K562 (cell line): ENCODE measurements around the gene ZBP1. TPM values are rescaled to one million over a fixed set of nuclear protein-coding genes. Genes with fewer than 3 reads are reported as not detected.

Experiments
- ATAC-seq: fragments of 200-7000 bp; cut with Tn5 transposase; 3 replicates; pipeline ENCODE4 v1.9.1; 2020; ENCODE audit warnings: moderate library complexity
- BruUV-seq: library from RNA; stranded (reverse); fragments of 400-500 nt; replicated peaks from 2 replicates; lab custom pipeline; 2021; lab: Mats Ljungman, UMichigan
- CTCF ChIA-PET: fragments of 300-600 bp; formaldehyde crosslinking; extraction: SDS; loops from one replicate; lab custom pipeline; 2021; ENCODE audit warnings: low intra/inter-chr PET ratio; lab: Yijun Ruan, JAX
- POLR2A ChIA-PET: fragments of 300-600, 350-650 bp; sonication (Branson Sonifier 250); formaldehyde crosslinking; extraction: SDS; loops from one replicate; lab custom pipeline; 2021; ENCODE audit warnings: antibody characterized with exemption, inconsistent platforms; lab: Yijun Ruan, JAX
- DNase-seq, 4 experiments: peaks; one replicate each; pipeline versions ENCODE4 v3.0.0 to v3.0.0-alpha.2; 2011 to 2018; ENCODE audit warnings: low spot score in 3 of 4, mixed read lengths in 3 of 4; ENCODE audit errors: extremely low read depth in 1 of 4
- FAIRE-seq: peaks from 2 replicates; lab custom pipeline; 2011; peaks lifted over from hg19 to GRCh38; lab: Jason Lieb, UNC
- H2AFZ ChIP-seq: 2 replicates; pipeline ENCODE4 v1.6.0; 2011; ENCODE audit warnings: low read depth, low read length, control low read depth, inconsistent platforms
- H3K27ac ChIP-seq: fragments of 200-600 bp; 3 replicates; pipeline ENCODE4 v1.8.0; 2011; ENCODE audit warnings: low read depth, mild to moderate bottlenecking, control low read depth, inconsistent platforms, low read length, moderate library complexity, mixed read lengths; ENCODE audit errors: extremely low read depth
- H3K27me3 ChIP-seq, 2 experiments: fragments of 300-600 bp in 1 of 2; 2 replicates in 1 of 2; 3 replicates in 1 of 2; pipeline versions ENCODE4 v1.6.0 to v1.8.0; 2011; ENCODE audit warnings: inconsistent platforms in 2 of 2, low read length in 2 of 2, mild to moderate bottlenecking in 1 of 2, mixed read lengths in 1 of 2, moderate library complexity in 1 of 2; ENCODE audit not compliant: control insufficient read depth in 2 of 2, insufficient read depth in 2 of 2
- H3K36me3 ChIP-seq: fragments of 300-600 bp; 3 replicates; pipeline ENCODE4 v1.8.0; 2011; ENCODE audit warnings: mild to moderate bottlenecking, low read length, inconsistent platforms; ENCODE audit not compliant: control insufficient read depth, insufficient read depth
- H3K4me1 ChIP-seq, 2 experiments: fragments of 200-600 bp in 1 of 2; replicated peaks in 1 of 2; 2 replicates in 1 of 2; 3 replicates in 1 of 2; pipeline versions ENCODE4 v1.5.1 to v1.8.0; 2011; ENCODE audit warnings: inconsistent platforms in 2 of 2, low read length in 2 of 2, mild to moderate bottlenecking in 1 of 2, mixed read lengths in 1 of 2, moderate library complexity in 1 of 2; ENCODE audit not compliant: control insufficient read depth in 2 of 2, insufficient read depth in 2 of 2
- H3K4me2 ChIP-seq: 2 replicates; pipeline ENCODE4 v1.6.1; 2011; ENCODE audit warnings: low read length, control low read depth, inconsistent platforms, mixed read lengths; ENCODE audit not compliant: insufficient read depth
- H3K4me3 ChIP-seq: fragments of 200-600 bp; sonication (generic), shearing (Covaris generic); 2 replicates; pipeline ENCODE4 v1.5.1; 2016; ENCODE audit warnings: control low read depth, inconsistent platforms
- H3K79me2 ChIP-seq: fragments of 200-600 bp; 3 replicates; pipeline ENCODE4 v1.8.0; 2011; ENCODE audit warnings: low read length, inconsistent platforms; ENCODE audit not compliant: control insufficient read depth, insufficient read depth
- H3K9ac ChIP-seq, 2 experiments: 2 replicates each; pipeline versions ENCODE4 v1.6.0 to v1.6.1; 2011; ENCODE audit warnings: low read depth in 2 of 2, low read length in 2 of 2, control low read depth in 1 of 2, inconsistent platforms in 1 of 2, mild to moderate bottlenecking in 1 of 2, mixed read lengths in 1 of 2; ENCODE audit not compliant: insufficient read depth in 1 of 2
- H3K9me1 ChIP-seq: one replicate; pipeline ENCODE4 v1.6.0; 2011; ENCODE audit warnings: inconsistent platforms, mild to moderate bottlenecking, low read length, moderate library complexity; ENCODE audit not compliant: control insufficient read depth, insufficient read depth
- H3K9me3 ChIP-seq: replicated peaks from 2 replicates; pipeline ENCODE4 v1.5.1; 2011; ENCODE audit warnings: low read depth, low read length, inconsistent platforms; ENCODE audit not compliant: control insufficient read depth, insufficient read depth
- H4K20me1 ChIP-seq: replicated peaks from 2 replicates; pipeline ENCODE4 v1.6.1; 2011; ENCODE audit warnings: low read length, inconsistent platforms, mixed read lengths; ENCODE audit not compliant: control insufficient read depth, insufficient read depth
- CEBPB ChIP-seq: fragments of 450-650 bp; IDR thresholded peaks from 2 replicates; pipeline ENCODE4 v1.6.1; 2016; ENCODE audit warnings: missing genetic modification characterization, missing compliant biosample characterization
- EHMT2 ChIP-seq: fragments of 450-650 bp; IDR thresholded peaks from 2 replicates; pipeline ENCODE4 v1.6.1; 2018; ENCODE audit warnings: antibody characterized with exemption
- ETV6 ChIP-seq, 3 experiments: fragments of 150-350 bp in 1 of 3; sonication (generic) in 1 of 3; formaldehyde crosslinking in 1 of 3; IDR thresholded peaks; 2 replicates each; pipeline versions ENCODE4 v1.6.1 to v1.8.0; 2014 to 2022; ENCODE audit warnings: borderline replicate concordance in 2 of 3, low read depth in 2 of 3, antibody characterized with exemption in 1 of 3, low read length in 1 of 3, mild to moderate bottlenecking in 1 of 3, missing genetic modification reagents in 1 of 3
- FOXP4 ChIP-seq: sonication (generic); formaldehyde crosslinking; IDR thresholded peaks from 2 replicates; pipeline ENCODE4 v1.8.0; 2022; ENCODE audit warnings: mild to moderate bottlenecking, missing genetic modification reagents, borderline replicate concordance
- GTF2A2 ChIP-seq: IDR thresholded peaks from 2 replicates; pipeline ENCODE4 v1.6.1; 2016; ENCODE audit warnings: mild to moderate bottlenecking, missing genetic modification characterization, missing compliant biosample characterization
- KDM1A ChIP-seq, 2 experiments: fragments of 450-650 bp; IDR thresholded peaks; 2 replicates each; pipeline ENCODE4 v1.6.1; 2016; ENCODE audit warnings: mild to moderate bottlenecking in 2 of 2
- KHSRP ChIP-seq: fragments of 450-650 bp; IDR thresholded peaks from 2 replicates; pipeline ENCODE4 v1.6.1; 2017
- L3MBTL2 ChIP-seq: fragments of 450-650 bp; IDR thresholded peaks from 2 replicates; pipeline ENCODE4 v1.6.1; 2016; ENCODE audit warnings: mild to moderate bottlenecking, moderate library complexity
- MAFF ChIP-seq: IDR thresholded peaks from 2 replicates; pipeline ENCODE4 v1.6.1; 2012; ENCODE audit warnings: low read length, improper control_type of control experiment
- MLLT1 ChIP-seq, 2 experiments: fragments of 450-650 bp; IDR thresholded peaks; 2 replicates each; pipeline ENCODE4 v1.6.1; 2016
- PRPF4 ChIP-seq: fragments of 200-400 bp; formaldehyde crosslinking; IDR thresholded peaks from one replicate; pipeline ENCODE4 v1.6.1; 2017; ENCODE audit warnings: low read length, low read depth, mild to moderate bottlenecking; ENCODE audit not compliant: insufficient read depth, poor library complexity, severe bottlenecking
- PTRF ChIP-seq: fragments of 450-650 bp; IDR thresholded peaks from 2 replicates; pipeline ENCODE4 v1.6.1; 2016; ENCODE audit warnings: mild to moderate bottlenecking, missing genetic modification characterization, missing compliant biosample characterization
- SPI1 ChIP-seq: IDR thresholded peaks from 2 replicates; pipeline ENCODE4 v1.6.1; 2011; ENCODE audit warnings: low read depth, low read length, control low read depth, borderline replicate concordance
- VEZF1 ChIP-seq: fragments of 200-800 bp; sonication (Bioruptor generic); IDR thresholded peaks from 2 replicates; pipeline ENCODE4 v1.6.1; 2017; ENCODE audit warnings: missing genetic modification characterization, missing compliant biosample characterization
- ZNF436 ChIP-seq: fragments of 250-450, 450-650 bp; sonication (Bioruptor Pico); formaldehyde crosslinking; IDR thresholded peaks from 2 replicates; pipeline ENCODE4 v1.7.0; 2020; ENCODE audit warnings: mild to moderate bottlenecking
- ZNF79 ChIP-seq: fragments of 250-450 bp; sonication (Bioruptor Pico); IDR thresholded peaks from 2 replicates; pipeline ENCODE4 v1.4.0; 2020; ENCODE audit warnings: low read depth, mild to moderate bottlenecking, moderate library complexity
- WGBS: fragments of 100-300 bp; shearing (Covaris generic); methylation state at CpG from one replicate; pipeline ENCODE4 v1.1.6; 2016; ENCODE audit warnings: low coverage, mixed read lengths; ENCODE audit not compliant: insufficient coverage; ENCODE audit errors: missing lambda C conversion rate; 5-methylcytosine and 5-hydroxymethylcytosine counted together
- in situ Hi-C: fragments of 300-500 bp; cut with MboI; formaldehyde crosslinking; loops from 4 replicates; pipeline ENCODE4 v1.15.0; 2018; ENCODE audit warnings: inconsistent platforms, mixed read lengths
- intact Hi-C: fragments of 100-400 bp; cut with micrococcal nuclease; formaldehyde crosslinking; loops from 2 replicates; pipeline ENCODE4 v1.14.2; 2022
- polyA plus RNA-seq, 8 experiments: library from polyadenylated mRNA; depleted of rRNA in 4 of 8; stranded (reverse) in 5 of 8; unstranded in 3 of 8; fragments of >200 nt; fragmentation: Nextera tagmentation in 2 of 8; fragmentation: Illumina TruSeq in 1 of 8; extraction: Ambion mirVana in 2 of 8; extraction: Trizol in 1 of 8; gene quantifications; 2 replicates each; pipeline versions ENCODE4 v1.2.1 to v1.2.3, GENCODE V29; 2011 to 2014; ENCODE audit warnings: inconsistent platforms in 1 of 8, missing spikeins in 1 of 8
- total RNA-seq, 7 experiments: library from RNA; depleted of rRNA in 6 of 7; stranded (reverse); fragments of >200 nt in 6 of 7; fragmentation: Illumina TruSeq in 2 of 7; extraction: Trizol in 2 of 7; gene quantifications; 2 replicates each; pipeline versions ENCODE4 v1.2.1 to v1.2.3, GENCODE V29; 2011 to 2021; ENCODE audit warnings: low replicate concordance in 1 of 7

ZBP1 gene
- total and polyA plus RNA-seq, 9 of the 15 experiments (the other 6 are each of a cell fraction or from before 2014, with no cell fraction given) = not detected

- H2AFZ ChIP-seq = peak overlapping the region; percentile 76
- no peak for DNase-seq
- TF ChIP-seq ETV6 (IDR thresholded peaks at IDR 0.05; ENCODE audit: borderline replicate concordance in 1 of 2, low read depth in 2 of 2, low read length in 1 of 2) = peak in 1 of 2 experiments; percentile 19; a peak in 1 of 4 replicates
- no peak for TF ChIP-seq ETV6 (CRISPR knock-in tag; IDR thresholded peaks at IDR 0.05; ENCODE audit: borderline replicate concordance)
- TF ChIP-seq ZNF79 (CRISPR knock-in tag) = no peak
- no peak for TF ChIP-seq EHMT2
- TF ChIP-seq FOXP4 = no peak
- no peak for TF ChIP-seq MLLT1 (IDR thresholded peaks at IDR 0.05)
- no peak for TF ChIP-seq MAFF
- peak; percentile 45; the same call in 1 of the 2 replicates for TF ChIP-seq L3MBTL2
- no peak for TF ChIP-seq KHSRP
- TF ChIP-seq CEBPB (tag) = 0 out of 2 replicates have a peak, but pooled peaks have one; percentile 36
- no peak for TF ChIP-seq KDM1A (IDR thresholded peaks at IDR 0.05)
- TF ChIP-seq VEZF1 = peak; percentile 45; the same call in 1 of the 2 replicates
- TF ChIP-seq PTRF (tag) = no peak
- TF ChIP-seq GTF2A2 (tag) = no peak
- TF ChIP-seq SPI1 = peak; percentile 53; the same call in 1 of the 2 replicates
- TF ChIP-seq PRPF4 = no peak
- no peak for TF ChIP-seq ZNF436 (CRISPR knock-in tag)
Observed at GRCh38 chr20:57628047-57628961, 8.1 kb upstream of the ZBP1 start.

More at GRCh38 chr20:57628047-57628961, 8.1 kb upstream of the ZBP1 start:
- no peak overlapping the region for H3K27ac ChIP-seq
- CTCF ChIA-PET = interaction anchor here (0.7 kb wide), 1 partner anchor 1340 kb away, joined by 3 read pairs; no protein-coding TSS in a partner anchor
- H3K9me3 ChIP-seq = no peaks in the 10 kb centered on the region
- in situ Hi-C loops = no loop called here
- H3K4me2 ChIP-seq = peak overlapping the region; percentile 11; the same call in 1 of the 2 replicates
- ATAC-seq = peak; percentile 54
- intact Hi-C loops = no loop called here
- no peaks in the 10 kb centered on the region for H3K79me2 ChIP-seq
- H3K36me3 ChIP-seq = no peaks in the 10 kb centered on the region
- WGBS = 6% methylated on average over 17 of the region's 29 CpGs
- POLR2A ChIA-PET = no interaction called here
- no peak for FAIRE-seq
- H3K27me3 ChIP-seq = peaks cover 13 to 19% of the 10 kb centered on the region in 2 experiments; a peak in 3 of 5 replicates
- no peaks in the 10 kb centered on the region for H3K9me1 ChIP-seq
- no peak overlapping the region for H3K4me3 ChIP-seq
- no peaks in the 10 kb centered on the region for H4K20me1 ChIP-seq
- H3K9ac ChIP-seq = no peak overlapping the region
- peaks cover 0 to 7% of the 10 kb centered on the region in 2 experiments; a peak in 1 of 5 replicates for H3K4me1 ChIP-seq
- no TSS peak for BruUV-seq
